Panc1 (cell line): Measurements from ENCODE around the gene EFTUD2. TPM values are rescaled to one million over a fixed set of nuclear protein-coding genes. Genes with fewer than 3 reads are reported as not detected.

Source experiments
- ATAC-seq: fragments of 200-7000 bp; cut with Tn5 transposase; 2 replicates; pipeline ENCODE4 v1.9.1; 2020; ENCODE audit warnings: mild to moderate bottlenecking, moderate library complexity
- BruUV-seq: library from RNA; stranded (reverse); fragments of 400-500 nt; replicated peaks from 2 replicates; lab custom pipeline; 2021; lab: Mats Ljungman, UMichigan
- CTCF ChIA-PET: fragments of 300-600 bp; sonication (Branson Sonifier 250); formaldehyde crosslinking; loops from one replicate; lab custom pipeline; 2022; ENCODE audit warnings: antibody characterized with exemption; lab: Charles Lee
- POLR2A ChIA-PET: fragments of 300-600 bp; sonication (Branson Sonifier 250); formaldehyde crosslinking; loops from one replicate; lab custom pipeline; 2022; ENCODE audit warnings: antibody characterized with exemption; lab: Charles Lee
- DNase-seq: peaks from one replicate; pipeline ENCODE4 v3.0.0-alpha.2; 2010; ENCODE audit warnings: low read depth, low spot score
- H3K27ac ChIP-seq: 2 replicates; pipeline ENCODE4 v1.5.1; 2011; ENCODE audit warnings: mild to moderate bottlenecking, low read length, inconsistent platforms
- H3K27me3 ChIP-seq: fragments of 200-500 bp; sonication (Bioruptor generic); 2 replicates; pipeline ENCODE4 v1.6.0; 2014; ENCODE audit warnings: low read length, inconsistent platforms; ENCODE audit not compliant: control insufficient read depth, insufficient read depth
- H3K36me3 ChIP-seq: fragments of 200-500 bp; sonication (Bioruptor generic); 2 replicates; pipeline ENCODE4 v1.5.1; 2014; ENCODE audit warnings: inconsistent platforms, mild to moderate bottlenecking, low read length, moderate library complexity; ENCODE audit not compliant: control insufficient read depth, insufficient read depth
- H3K4me1 ChIP-seq: 2 replicates; pipeline ENCODE4 v1.5.1; 2011; ENCODE audit warnings: inconsistent platforms, mild to moderate bottlenecking, low read length, moderate library complexity; ENCODE audit not compliant: control insufficient read depth, insufficient read depth
- H3K4me3 ChIP-seq, 2 experiments: 2 replicates each; pipeline ENCODE4 v1.5.1; 2011 to 2012; ENCODE audit warnings: low read depth in 2 of 2, low read length in 2 of 2, mild to moderate bottlenecking in 2 of 2, inconsistent platforms in 1 of 2, moderate library complexity in 1 of 2
- H3K9me3 ChIP-seq: fragments of 200-500 bp; sonication (Bioruptor generic); 2 replicates; pipeline ENCODE4 v1.5.1; 2014; ENCODE audit warnings: low read depth, mild to moderate bottlenecking, inconsistent platforms, low read length, moderate library complexity; ENCODE audit not compliant: control insufficient read depth, insufficient read depth
- POLR2AphosphoS5 ChIP-seq: IDR thresholded peaks from 2 replicates; pipeline ENCODE4 v1.6.1; 2012; ENCODE audit warnings: mild to moderate bottlenecking, low read depth, low read length, moderate library complexity
- REST ChIP-seq, 2 experiments: IDR thresholded peaks; 2 replicates each; pipeline ENCODE4 v1.6.1; 2011 to 2012; ENCODE audit warnings: low read depth in 2 of 2, control low read depth in 1 of 2, low read length in 1 of 2, mild to moderate bottlenecking in 1 of 2, moderate library complexity in 1 of 2; ENCODE audit not compliant: insufficient read depth in 1 of 2
- SIN3A ChIP-seq: IDR thresholded peaks from 2 replicates; pipeline ENCODE4 v1.6.1; 2012; ENCODE audit warnings: low read depth, mild to moderate bottlenecking, low read length, moderate library complexity, borderline replicate concordance; ENCODE audit not compliant: insufficient read depth
- TCF7L2 ChIP-seq: IDR thresholded peaks from 2 replicates; pipeline ENCODE4 v1.6.1; 2011; ENCODE audit warnings: mild to moderate bottlenecking, low read depth, low read length, inconsistent platforms
- in situ Hi-C: cut with HindIII; loops from 2 replicates; pipeline ENCODE4 v1.10.0; 2016; ENCODE audit warnings: low sequenced_read_pairs, low pct_unique_long_range_greater_than_20kb
- intact Hi-C: fragments of 100-400 bp; cut with micrococcal nuclease; formaldehyde crosslinking; loops from one replicate; pipeline ENCODE4 v1.10.0; 2022; ENCODE audit not compliant: unreplicated experiment
- total RNA-seq: library from RNA; stranded (reverse); gene quantifications from one replicate; pipeline ENCODE4 v1.2.1, GENCODE V29; 2021; ENCODE audit not compliant: unreplicated experiment
- TF ChIP-seq, protein P1 (sequence below): fragments of 450-650 bp; IDR thresholded peaks from 2 replicates; pipeline ENCODE4 v1.5.1; 2017; ENCODE audit warnings: mild to moderate bottlenecking

Gene EFTUD2
- total RNA-seq, 1 experiment from 2014 or later: 98.0 TPM

DNA sequence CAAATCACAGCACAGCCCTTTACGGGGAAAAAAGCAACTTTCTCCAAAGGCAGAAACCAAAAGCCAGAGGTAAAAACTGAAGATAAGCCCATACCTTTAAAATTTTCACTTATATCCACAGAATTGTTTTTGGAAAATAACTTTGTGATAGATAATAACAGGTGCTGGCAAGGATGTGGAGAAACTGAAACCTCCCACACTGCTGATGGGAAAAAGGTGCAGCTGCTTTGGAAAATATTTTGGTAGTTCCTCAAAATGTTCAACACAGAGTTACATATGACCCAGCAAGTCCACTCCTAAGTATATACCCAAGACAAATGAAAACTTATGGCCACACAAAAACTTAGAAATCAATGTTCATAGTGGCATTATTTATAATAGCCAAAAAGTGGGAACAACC, 12.2 kb downstream of the EFTUD2 start:
- ChIA-PET CTCF (no interaction called here), POLR2A (no interaction called here)
- intact Hi-C loops (no loop called here), in situ Hi-C loops (no loop called here)
- H3K4me3 ChIP-seq: no peak overlapping the region
- no peak for ATAC-seq
- H3K4me1 ChIP-seq: no peaks in the 10 kb centered on the region
- TF ChIP-seq TCF7L2 (no peak), REST (IDR thresholded peaks at IDR 0.05; ENCODE audit: insufficient read depth in 1 of 2, low read depth in 2 of 2, low read length in 1 of 2) (no peak), POLR2AphosphoS5 (no peak), SIN3A (no peak)
- TF ChIP-seq, protein P1, sequence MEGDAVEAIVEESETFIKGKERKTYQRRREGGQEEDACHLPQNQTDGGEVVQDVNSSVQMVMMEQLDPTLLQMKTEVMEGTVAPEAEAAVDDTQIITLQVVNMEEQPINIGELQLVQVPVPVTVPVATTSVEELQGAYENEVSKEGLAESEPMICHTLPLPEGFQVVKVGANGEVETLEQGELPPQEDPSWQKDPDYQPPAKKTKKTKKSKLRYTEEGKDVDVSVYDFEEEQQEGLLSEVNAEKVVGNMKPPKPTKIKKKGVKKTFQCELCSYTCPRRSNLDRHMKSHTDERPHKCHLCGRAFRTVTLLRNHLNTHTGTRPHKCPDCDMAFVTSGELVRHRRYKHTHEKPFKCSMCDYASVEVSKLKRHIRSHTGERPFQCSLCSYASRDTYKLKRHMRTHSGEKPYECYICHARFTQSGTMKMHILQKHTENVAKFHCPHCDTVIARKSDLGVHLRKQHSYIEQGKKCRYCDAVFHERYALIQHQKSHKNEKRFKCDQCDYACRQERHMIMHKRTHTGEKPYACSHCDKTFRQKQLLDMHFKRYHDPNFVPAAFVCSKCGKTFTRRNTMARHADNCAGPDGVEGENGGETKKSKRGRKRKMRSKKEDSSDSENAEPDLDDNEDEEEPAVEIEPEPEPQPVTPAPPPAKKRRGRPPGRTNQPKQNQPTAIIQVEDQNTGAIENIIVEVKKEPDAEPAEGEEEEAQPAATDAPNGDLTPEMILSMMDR: no peak
- no peak overlapping the region for H3K27ac ChIP-seq
- peaks cover 14% of the 10 kb centered on the region for H3K36me3 ChIP-seq
- no peaks in the 10 kb centered on the region for H3K27me3 ChIP-seq
- BruUV-seq: no TSS peak
- H3K9me3 ChIP-seq: no peaks in the 10 kb centered on the region
- no peak for DNase-seq

DNA sequence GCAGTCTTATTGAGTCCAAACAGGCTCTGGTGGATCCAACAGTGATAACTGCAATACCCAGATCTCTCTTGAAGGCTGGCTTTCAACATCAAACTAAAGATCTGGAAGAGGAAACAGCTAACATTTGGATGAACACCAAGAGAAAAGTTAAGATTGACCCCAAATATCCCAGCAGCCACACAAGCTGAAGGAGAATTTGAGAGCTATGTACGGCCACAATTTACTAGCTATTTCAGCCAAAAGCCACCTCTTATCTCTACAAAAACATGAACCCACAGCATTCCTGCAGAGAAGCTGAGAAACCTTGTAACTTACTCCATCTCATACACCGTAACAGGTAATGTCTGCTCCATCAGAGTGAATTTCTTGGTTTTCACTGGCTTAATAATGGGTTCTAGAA, 14.3 kb downstream of the EFTUD2 start:
- peaks cover 16% of the 10 kb centered on the region for H3K36me3 ChIP-seq
- BruUV-seq: no TSS peak
- no peak overlapping the region for H3K27ac ChIP-seq
- intact Hi-C loops: no loop called here
- TF ChIP-seq REST (IDR thresholded peaks at IDR 0.05; ENCODE audit: insufficient read depth in 1 of 2, low read depth in 2 of 2, low read length in 1 of 2) (no peak), TCF7L2 (no peak), SIN3A (no peak), POLR2AphosphoS5 (no peak)
- TF ChIP-seq, protein P1: no peak
- CTCF ChIA-PET: no interaction called here
- H3K9me3 ChIP-seq: no peaks in the 10 kb centered on the region
- DNase-seq (no peak), ATAC-seq (no peak)
- H3K27me3 ChIP-seq: no peaks in the 10 kb centered on the region
- POLR2A ChIA-PET: no interaction called here
- H3K4me3 ChIP-seq: no peak overlapping the region
- no peaks in the 10 kb centered on the region for H3K4me1 ChIP-seq
- in situ Hi-C loops: no loop called here
